Nephron (organoid): ENCODE results near the gene CAMTA1.

Experiments
- H3K27ac Mint-ChIP-seq, 3 experiments: 2 replicates each; pipeline ENCODE4 v1.8.0; 2020; ENCODE audit warnings: mixed read lengths in 3 of 3, mild to moderate bottlenecking in 2 of 3, moderate library complexity in 1 of 3
- H3K27me3 Mint-ChIP-seq: 2 replicates; pipeline ENCODE4 v1.8.0; 2021; ENCODE audit warnings: low read depth, mild to moderate bottlenecking, moderate library complexity, mixed read lengths
- H3K36me3 Mint-ChIP-seq: 2 replicates; pipeline ENCODE4 v1.8.0; 2020; ENCODE audit warnings: low read depth, mixed read lengths
- H3K4me1 Mint-ChIP-seq: 2 replicates; pipeline ENCODE4 v1.8.0; 2020; ENCODE audit warnings: mixed read lengths
- H3K4me3 Mint-ChIP-seq, 3 experiments: 2 replicates each; pipeline ENCODE4 v1.8.0; 2020; ENCODE audit warnings: mild to moderate bottlenecking in 3 of 3, mixed read lengths in 3 of 3, moderate library complexity in 2 of 3
- H3K9me3 Mint-ChIP-seq: 2 replicates; pipeline ENCODE4 v1.8.0; 2020; ENCODE audit warnings: mixed read lengths
- CTCF ChIP-seq, 3 experiments: fragments of 200-600 bp; sonication (generic); IDR thresholded peaks; one replicate each; pipeline ENCODE4 v1.5.0; 2021; ENCODE audit warnings: antibody characterized with exemption in 3 of 3; ENCODE audit not compliant: unreplicated experiment in 3 of 3

The CAMTA1 gene

GRCh38 chr1:7284839-7285435, 499.7 kb downstream of the CAMTA1 start:
- peaks cover 5% of the 10 kb centered on the region for H3K9me3 Mint-ChIP-seq
- peaks cover 15% of the 10 kb centered on the region for H3K4me1 Mint-ChIP-seq
- no peaks in the 10 kb centered on the region for H3K36me3 Mint-ChIP-seq
- no peak for TF ChIP-seq CTCF (IDR thresholded peaks at IDR 0.05; ENCODE audit: unreplicated experiment in 3 of 3)
- H3K4me3 Mint-ChIP-seq: no peak overlapping the region
- no peak overlapping the region for H3K27ac Mint-ChIP-seq
- peaks cover 18% of the 10 kb centered on the region for H3K27me3 Mint-ChIP-seq

- peaks cover 17% of the 10 kb centered on the region for H3K27me3 Mint-ChIP-seq
- peaks cover 5% of the 10 kb centered on the region for H3K9me3 Mint-ChIP-seq
- TF ChIP-seq CTCF (IDR thresholded peaks at IDR 0.05; ENCODE audit: unreplicated experiment in 3 of 3): no peak
- H3K4me3 Mint-ChIP-seq: no peak overlapping the region
- H3K4me1 Mint-ChIP-seq: peaks cover 16% of the 10 kb centered on the region
- no peaks in the 10 kb centered on the region for H3K36me3 Mint-ChIP-seq
- no peak overlapping the region for H3K27ac Mint-ChIP-seq
These were observed 500.7 kb downstream of the CAMTA1 start for GRCh38 chr1:7285856-7286454.

GRCh38 chr1:7287013-7287412, 501.8 kb downstream of the CAMTA1 start:
- H3K36me3 Mint-ChIP-seq: no peaks in the 10 kb centered on the region
- no peak overlapping the region for H3K4me3 Mint-ChIP-seq
- peaks cover 5% of the 10 kb centered on the region for H3K9me3 Mint-ChIP-seq
- H3K27ac Mint-ChIP-seq: no peak overlapping the region
- peaks cover 11% of the 10 kb centered on the region for H3K27me3 Mint-ChIP-seq
- TF ChIP-seq CTCF (IDR thresholded peaks at IDR 0.05; ENCODE audit: unreplicated experiment in 3 of 3): no peak
- peaks cover 16% of the 10 kb centered on the region for H3K4me1 Mint-ChIP-seq

- peaks cover 13% of the 10 kb centered on the region for H3K27me3 Mint-ChIP-seq
- no peaks in the 10 kb centered on the region for H3K36me3 Mint-ChIP-seq
- peaks cover 5% of the 10 kb centered on the region for H3K9me3 Mint-ChIP-seq
- peaks cover 32% of the 10 kb centered on the region for H3K4me1 Mint-ChIP-seq
- TF ChIP-seq CTCF (IDR thresholded peaks at IDR 0.05; ENCODE audit: unreplicated experiment in 3 of 3): no peak
- H3K4me3 Mint-ChIP-seq: no peak overlapping the region
- H3K27ac Mint-ChIP-seq: no peak overlapping the region
These were observed 503.7 kb downstream of the CAMTA1 start for GRCh38 chr1:7288992-7289391.

- H3K9me3 Mint-ChIP-seq: peaks cover 5% of the 10 kb centered on the region
- TF ChIP-seq CTCF (IDR thresholded peaks at IDR 0.05; ENCODE audit: unreplicated experiment in 3 of 3): no peak
- no peaks in the 10 kb centered on the region for H3K36me3 Mint-ChIP-seq
- peaks cover 16% of the 10 kb centered on the region for H3K27me3 Mint-ChIP-seq
- H3K27ac Mint-ChIP-seq: no peak overlapping the region
- H3K4me3 Mint-ChIP-seq: no peak overlapping the region
- H3K4me1 Mint-ChIP-seq: peaks cover 39% of the 10 kb centered on the region
These were observed 504.4 kb downstream of the CAMTA1 start for GRCh38 chr1:7289694-7290093.
